Esophagus squamous epithelium (tissue), 4 donors: ENCODE measurements around the gene KCNK10.

Source experiments
- POLR2A ChIP-seq, 4 donors: fragments of 450-650 bp; IDR thresholded peaks; one replicate each; pipeline ENCODE4 v1.6.1; 2017; ENCODE audit warnings: antibody characterized with exemption in 4 of 4, mild to moderate bottlenecking in 4 of 4, moderate library complexity in 3 of 4
- TF ChIP-seq, protein P1 (sequence below), 6 experiments: fragments of 450-650 bp in 4 of 6; fragments of 200-600 bp in 2 of 6; sonication (generic) in 2 of 6; IDR thresholded peaks; one replicate each; pipeline ENCODE4 v1.5.1; 2016 to 2019; ENCODE audit warnings: antibody characterized with exemption in 6 of 6, mild to moderate bottlenecking in 4 of 6, moderate library complexity in 4 of 6

DNA sequence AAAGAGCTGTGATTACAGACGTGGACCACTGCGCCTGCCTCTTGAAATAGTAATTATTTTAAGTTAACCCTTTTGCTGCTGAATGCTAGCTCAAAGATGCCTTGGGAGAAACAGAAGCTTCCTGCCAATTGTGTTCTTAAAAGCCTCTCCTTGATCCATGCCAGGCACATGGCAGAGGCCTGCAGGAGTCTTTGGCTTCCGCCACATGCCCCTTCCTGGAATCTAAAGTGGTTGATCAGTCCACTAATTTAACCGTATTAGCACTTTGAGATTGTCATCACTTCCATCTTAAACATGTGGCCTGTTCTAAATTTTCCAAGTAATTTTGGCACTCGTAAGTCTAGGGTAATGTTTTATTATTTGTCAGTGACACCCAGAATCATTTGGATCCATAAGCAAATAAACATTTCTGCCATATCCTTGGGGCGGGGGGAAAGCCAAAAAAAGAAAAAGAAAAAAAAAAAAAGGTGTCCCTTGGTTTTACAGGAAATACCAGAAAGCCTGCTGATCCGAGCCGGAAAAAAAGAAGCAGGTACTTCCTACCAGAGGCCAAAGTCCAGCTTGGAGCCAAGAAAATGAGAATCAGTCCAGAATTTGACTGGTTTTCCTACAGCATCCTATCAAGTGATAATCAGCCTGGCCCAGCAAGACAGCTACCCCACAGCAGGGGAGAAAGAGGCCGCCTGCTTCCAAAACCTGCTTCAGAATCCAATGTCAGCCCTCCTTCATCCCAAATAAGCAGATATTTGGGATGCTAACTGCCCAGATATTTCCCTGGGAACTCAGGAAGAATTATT, 104.8 kb downstream of the KCNK10 start:
- no peak for TF ChIP-seq POLR2A (IDR thresholded peaks at IDR 0.05)
- TF ChIP-seq, protein P1, sequence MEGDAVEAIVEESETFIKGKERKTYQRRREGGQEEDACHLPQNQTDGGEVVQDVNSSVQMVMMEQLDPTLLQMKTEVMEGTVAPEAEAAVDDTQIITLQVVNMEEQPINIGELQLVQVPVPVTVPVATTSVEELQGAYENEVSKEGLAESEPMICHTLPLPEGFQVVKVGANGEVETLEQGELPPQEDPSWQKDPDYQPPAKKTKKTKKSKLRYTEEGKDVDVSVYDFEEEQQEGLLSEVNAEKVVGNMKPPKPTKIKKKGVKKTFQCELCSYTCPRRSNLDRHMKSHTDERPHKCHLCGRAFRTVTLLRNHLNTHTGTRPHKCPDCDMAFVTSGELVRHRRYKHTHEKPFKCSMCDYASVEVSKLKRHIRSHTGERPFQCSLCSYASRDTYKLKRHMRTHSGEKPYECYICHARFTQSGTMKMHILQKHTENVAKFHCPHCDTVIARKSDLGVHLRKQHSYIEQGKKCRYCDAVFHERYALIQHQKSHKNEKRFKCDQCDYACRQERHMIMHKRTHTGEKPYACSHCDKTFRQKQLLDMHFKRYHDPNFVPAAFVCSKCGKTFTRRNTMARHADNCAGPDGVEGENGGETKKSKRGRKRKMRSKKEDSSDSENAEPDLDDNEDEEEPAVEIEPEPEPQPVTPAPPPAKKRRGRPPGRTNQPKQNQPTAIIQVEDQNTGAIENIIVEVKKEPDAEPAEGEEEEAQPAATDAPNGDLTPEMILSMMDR (IDR thresholded peaks at IDR 0.05): no peak
